Epithelial cell of esophagus (primary cell): ENCODE results near the gene CACNA2D4.

ENCODE experiments used
- DNase-seq: peaks from one replicate; pipeline ENCODE4 v3.0.0; 2010; ENCODE audit warnings: low read depth
- H3K4me3 ChIP-seq: 2 replicates; pipeline ENCODE4 v1.5.1; 2011; ENCODE audit warnings: mild to moderate bottlenecking, low read length, control low read depth
- TF ChIP-seq, protein P1 (sequence below): IDR thresholded peaks from 2 replicates; pipeline ENCODE4 v1.5.1; 2011; ENCODE audit warnings: low read depth, mild to moderate bottlenecking, low read length, control low read depth, inconsistent platforms; ENCODE audit not compliant: insufficient read depth; ENCODE audit errors: missing control alignments

The CACNA2D4 gene

DNA sequence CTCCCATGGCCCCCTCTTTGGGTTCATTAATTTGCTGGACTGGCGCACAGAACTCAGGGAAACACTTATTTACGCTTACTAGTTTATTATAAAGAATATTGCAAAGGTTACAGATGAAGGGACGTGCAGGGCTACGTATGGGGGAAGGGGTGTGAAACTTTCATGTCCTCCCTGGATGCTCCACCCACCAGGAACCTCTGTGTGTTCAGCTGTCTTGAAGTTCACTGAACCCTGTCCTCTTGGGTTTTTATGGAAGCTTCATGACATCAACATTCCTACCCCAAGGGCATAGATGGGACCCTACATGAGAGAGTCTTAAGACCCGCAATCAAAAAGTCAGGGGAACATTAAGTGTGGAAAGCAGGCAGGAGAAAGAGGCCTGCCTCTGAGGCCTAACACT lies 169.4 kb downstream of the CACNA2D4 start:
- TF ChIP-seq, protein P1, sequence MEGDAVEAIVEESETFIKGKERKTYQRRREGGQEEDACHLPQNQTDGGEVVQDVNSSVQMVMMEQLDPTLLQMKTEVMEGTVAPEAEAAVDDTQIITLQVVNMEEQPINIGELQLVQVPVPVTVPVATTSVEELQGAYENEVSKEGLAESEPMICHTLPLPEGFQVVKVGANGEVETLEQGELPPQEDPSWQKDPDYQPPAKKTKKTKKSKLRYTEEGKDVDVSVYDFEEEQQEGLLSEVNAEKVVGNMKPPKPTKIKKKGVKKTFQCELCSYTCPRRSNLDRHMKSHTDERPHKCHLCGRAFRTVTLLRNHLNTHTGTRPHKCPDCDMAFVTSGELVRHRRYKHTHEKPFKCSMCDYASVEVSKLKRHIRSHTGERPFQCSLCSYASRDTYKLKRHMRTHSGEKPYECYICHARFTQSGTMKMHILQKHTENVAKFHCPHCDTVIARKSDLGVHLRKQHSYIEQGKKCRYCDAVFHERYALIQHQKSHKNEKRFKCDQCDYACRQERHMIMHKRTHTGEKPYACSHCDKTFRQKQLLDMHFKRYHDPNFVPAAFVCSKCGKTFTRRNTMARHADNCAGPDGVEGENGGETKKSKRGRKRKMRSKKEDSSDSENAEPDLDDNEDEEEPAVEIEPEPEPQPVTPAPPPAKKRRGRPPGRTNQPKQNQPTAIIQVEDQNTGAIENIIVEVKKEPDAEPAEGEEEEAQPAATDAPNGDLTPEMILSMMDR, result no peak
- no peak for DNase-seq
- no peak overlapping the region for H3K4me3 ChIP-seq

DNA sequence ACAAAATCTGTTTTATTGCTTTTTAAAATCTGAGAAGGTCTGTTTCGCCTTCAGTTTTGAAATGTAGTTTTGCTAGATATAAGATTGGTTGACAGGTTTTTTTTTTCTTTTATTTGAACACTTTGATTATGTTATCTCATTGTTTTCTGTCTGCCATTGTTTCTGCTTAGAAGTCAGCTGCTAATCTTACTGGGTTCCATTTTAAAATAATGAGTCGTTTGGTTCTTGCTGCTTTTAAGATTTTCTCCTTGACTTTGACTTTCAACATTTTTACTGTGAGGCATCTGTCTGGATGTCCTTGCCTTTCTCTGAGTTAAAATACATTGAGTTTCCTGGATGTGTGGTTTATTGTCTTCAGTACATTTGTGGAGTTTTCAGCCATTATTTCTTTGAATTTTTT lies 170.8 kb downstream of the CACNA2D4 start:
- TF ChIP-seq, protein P1, result no peak

DNA sequence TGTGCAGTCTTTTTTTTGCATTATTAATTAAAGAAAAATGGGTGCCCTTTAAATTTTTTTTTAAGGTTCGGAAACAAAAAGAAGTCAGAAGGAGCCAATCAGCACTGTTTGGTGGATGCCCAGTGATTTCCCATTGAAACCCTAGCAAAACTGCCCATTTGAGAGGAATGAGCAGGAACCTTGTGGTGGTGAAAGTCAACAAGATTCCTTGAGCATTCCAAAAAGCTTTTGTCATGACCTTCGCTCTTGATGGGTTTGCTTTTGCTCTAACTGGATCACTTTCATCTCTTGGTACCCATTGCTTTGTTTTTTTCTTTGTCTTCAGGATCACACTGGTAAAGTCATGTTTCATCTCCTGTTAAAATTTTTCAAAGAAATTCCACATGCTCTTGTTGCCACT lies 173.5 kb downstream of the CACNA2D4 start:
- H3K4me3 ChIP-seq, result no peak overlapping the region
- DNase-seq, result no peak
- TF ChIP-seq, protein P1, result no peak

More for the DNA sequence above, 170.8 kb downstream of the CACNA2D4 start:
- H3K4me3 ChIP-seq, result no peak overlapping the region
- DNase-seq, result no peak
